GM18873 (cell line): ENCODE measurements around the gene UBA6.
"Not testable (repeated sequence)": the region's sequence is repeated elsewhere in the genome, so short reads cannot be mapped to it uniquely, and the experiment has no call there.

ENCODE experiments used
- ATAC-seq: cut with Tn5 transposase; IDR thresholded peaks from one replicate; pipeline ENCODE4 v1.9.1; 2021; ENCODE audit warnings: mild to moderate bottlenecking, moderate library complexity, moderate number of reproducible peaks; ENCODE audit not compliant: unreplicated experiment, low FRiP score

Gene UBA6

GRCh38 chr4:67680581-67681222 is 20.3 kb downstream of the UBA6 start:
- ATAC-seq, result no peak

DNA sequence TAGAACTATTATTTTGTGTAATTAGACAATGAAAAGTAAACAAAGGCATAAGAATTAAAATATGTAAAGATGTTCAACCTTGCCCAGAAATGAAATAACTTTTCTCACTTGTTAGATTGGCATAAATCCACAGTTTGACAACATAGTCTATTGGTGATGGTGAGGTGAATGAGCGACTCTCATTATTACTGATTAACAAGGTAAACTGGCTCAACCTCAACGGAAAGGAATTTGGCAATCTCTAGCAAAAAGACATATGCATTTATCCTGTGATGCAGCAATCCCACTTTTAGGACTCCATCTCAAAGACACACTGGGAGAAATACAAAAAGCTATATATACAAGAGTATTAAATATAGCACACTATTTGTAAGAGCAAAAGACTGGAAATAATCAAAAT is 22.3 kb downstream of the UBA6 start:
- ATAC-seq, result no peak

- no peak for ATAC-seq
These were observed 26.9 kb downstream of the UBA6 start for GRCh38 chr4:67674098-67674497.

DNA sequence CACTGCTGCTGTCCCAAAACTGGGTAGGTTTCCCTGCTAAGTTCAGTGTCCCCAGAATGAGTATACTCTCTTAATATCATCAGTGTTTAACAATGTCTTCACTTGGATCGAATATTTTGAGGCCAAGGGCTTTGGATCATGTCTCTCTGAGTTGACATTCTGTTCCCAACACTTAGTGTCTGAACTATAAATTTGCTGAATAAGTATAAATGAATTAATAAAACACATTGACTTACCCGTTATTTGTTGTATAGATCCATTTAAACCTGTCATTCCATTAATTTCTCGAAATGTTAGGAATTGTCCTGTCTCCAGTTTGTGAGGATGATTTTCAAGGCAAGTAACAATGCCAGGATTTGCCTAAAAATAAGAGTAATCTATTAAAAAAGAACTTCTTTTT is 32.6 kb downstream of the UBA6 start:
- ATAC-seq, result no peak

- ATAC-seq, result no peak
These were observed 40.5 kb downstream of the UBA6 start for GRCh38 chr4:67660418-67660817.

GRCh38 chr4:67659065-67659464 is 41.9 kb downstream of the UBA6 start:
- ATAC-seq, result no peak

DNA sequence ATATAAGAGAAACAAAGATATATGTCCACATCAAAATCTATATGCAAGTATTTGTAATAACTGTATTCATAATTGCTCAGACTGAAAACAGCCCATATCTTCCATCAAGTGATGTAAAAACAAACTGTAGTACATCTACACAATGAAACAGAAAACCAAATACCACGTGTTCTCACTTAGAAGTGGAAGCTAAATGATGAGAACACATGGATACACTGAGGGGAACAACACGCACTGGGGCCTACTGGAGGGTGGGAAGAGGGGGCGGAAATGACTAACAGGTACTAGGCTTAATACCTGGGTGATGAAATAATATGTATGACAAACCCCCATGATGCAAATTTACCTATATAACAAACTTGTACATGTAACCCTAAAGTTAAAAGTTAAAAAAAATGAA is 42.7 kb downstream of the UBA6 start:
- no peak for ATAC-seq

DNA sequence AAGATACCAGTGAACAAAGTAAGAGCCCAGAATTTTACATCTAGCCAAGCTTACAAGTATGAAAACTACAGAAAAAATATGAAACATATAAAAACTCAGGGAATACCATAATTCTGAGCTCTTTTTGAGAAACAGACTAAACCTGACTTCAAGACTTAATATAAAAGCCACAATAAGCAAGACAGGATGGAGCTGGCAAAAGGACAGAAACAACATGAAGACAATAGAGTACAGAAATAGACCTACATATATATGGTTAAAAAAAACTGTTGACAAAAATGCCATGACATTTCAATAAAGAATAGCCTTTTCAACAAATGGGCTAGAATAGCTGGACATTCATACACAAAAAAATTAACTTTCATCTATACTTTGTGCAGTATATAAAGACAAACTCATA is 49.4 kb downstream of the UBA6 start:
- ATAC-seq, result no peak

DNA sequence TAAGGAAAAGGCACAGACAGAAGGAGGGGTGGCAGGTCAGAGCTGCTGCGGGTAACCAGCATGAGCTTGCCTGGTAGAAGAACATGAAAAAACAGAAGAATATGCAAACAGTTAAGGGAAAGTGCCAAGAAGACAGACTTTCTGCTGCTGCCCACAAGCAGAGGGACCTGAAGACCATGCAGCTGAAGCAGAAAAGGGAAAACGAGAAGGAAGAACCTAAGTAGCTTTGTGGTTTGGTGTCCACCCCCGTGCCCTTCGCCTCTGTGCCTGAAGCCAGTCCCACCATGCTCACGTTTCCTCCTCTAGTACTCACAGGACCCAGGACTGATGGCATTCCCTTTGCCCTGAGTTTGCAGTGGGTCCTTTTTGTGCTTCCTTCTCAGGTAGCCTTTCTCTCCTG is 62.8 kb downstream of the UBA6 start:
- ATAC-seq, result no peak

DNA sequence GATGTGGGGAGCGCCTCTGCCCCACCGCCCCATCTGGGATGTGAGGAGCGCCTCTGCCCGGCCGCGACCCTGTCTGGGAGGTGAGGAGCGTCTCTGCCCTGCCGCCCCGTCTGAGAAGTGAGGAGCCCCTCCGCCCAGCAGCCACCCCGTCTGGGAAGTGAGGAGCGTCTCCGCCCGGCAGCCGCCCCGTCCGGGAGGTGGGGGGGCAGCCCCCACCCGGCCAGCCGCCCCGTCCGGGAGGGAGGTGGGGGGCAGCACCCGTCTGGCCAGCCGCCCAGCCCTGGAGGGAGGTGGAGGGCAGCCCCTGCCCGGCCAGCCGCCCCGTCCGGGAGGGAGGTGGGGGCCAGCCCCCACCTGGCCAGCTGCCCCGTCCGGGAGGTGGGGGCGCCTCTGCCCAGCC is 64.0 kb downstream of the UBA6 start:
- ATAC-seq, result not testable (repeated sequence)

GRCh38 chr4:67635331-67635730 is 65.6 kb downstream of the UBA6 start:
- ATAC-seq, result no peak

- ATAC-seq, result no peak
These were observed 66.2 kb downstream of the UBA6 start for GRCh38 chr4:67634741-67635140.

DNA sequence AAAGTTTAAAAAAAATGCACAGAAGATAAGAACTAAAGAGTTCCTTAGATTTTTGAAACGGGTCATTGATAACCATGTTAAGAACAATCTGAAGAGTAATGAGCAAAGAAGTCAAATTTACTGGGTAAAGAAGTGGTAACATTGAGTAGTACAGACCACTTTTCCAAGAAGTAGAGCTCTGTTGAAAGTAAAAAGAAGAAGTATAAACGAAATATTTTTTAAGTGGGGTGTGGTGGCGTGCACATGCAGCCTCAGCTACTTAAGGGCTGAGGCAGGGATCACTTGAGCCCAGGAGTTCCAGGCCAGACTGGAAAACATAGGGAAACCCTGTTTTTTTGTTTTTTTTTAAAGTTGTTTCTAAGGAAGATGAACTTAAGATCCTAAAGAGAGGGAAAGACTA is 68.5 kb downstream of the UBA6 start:
- ATAC-seq, result no peak

DNA sequence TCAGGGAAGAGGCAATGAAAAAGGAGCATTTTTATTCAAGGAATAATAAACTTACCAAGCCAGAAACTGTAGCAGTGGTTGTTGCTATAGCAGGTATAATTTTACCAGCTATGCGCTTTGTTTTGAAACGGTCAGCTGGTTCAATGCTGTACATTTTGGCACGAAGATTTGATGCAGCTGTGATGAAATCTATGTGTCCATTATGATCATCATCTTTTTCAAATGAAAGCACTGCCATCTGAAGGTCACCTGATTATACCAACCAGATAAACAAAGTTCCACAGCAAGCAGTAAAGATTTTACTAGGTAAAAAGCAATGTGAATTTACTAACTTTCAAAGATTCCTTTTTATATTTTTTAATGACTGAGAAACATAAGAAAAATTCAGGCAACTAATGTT is 76.0 kb downstream of the UBA6 start:
- no peak for ATAC-seq

DNA sequence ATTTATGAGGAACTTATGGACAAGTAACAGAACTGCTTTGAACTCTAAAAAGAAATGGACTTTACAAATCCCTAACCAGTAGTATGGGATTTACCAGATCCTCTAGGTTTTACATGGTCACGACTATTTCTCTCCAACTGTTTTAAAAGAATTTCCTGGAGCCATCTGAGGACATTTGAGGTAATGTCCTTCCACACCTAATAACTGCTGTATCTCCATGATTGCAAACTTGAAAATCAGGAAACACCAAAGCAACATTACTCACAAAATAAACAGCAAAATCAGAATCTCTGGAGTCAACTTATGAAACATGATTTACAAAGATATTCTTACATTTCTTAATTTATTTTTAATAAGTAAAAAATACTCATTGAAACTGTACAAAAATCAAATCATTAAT is 84.5 kb downstream of the UBA6 start:
- ATAC-seq, result no peak

DNA sequence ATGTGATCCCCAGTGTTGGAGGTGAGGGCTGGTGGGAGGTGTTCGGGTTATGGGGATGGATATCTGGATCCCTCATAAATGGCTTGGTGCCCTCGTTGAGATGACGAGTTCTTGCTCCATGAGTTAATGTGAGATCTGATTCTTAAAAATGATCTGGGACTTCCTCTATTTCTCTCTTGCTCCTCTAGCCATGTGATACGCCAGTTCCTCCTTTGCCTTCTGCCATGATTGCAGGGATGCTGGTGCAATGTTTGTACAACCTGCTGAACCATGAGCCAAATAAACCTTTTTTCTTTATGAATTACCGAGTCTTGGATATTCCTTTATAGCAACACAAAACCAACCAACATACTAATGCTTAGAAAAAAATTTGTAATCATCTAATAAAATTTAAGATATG is 85.8 kb downstream of the UBA6 start:
- no peak for ATAC-seq

DNA sequence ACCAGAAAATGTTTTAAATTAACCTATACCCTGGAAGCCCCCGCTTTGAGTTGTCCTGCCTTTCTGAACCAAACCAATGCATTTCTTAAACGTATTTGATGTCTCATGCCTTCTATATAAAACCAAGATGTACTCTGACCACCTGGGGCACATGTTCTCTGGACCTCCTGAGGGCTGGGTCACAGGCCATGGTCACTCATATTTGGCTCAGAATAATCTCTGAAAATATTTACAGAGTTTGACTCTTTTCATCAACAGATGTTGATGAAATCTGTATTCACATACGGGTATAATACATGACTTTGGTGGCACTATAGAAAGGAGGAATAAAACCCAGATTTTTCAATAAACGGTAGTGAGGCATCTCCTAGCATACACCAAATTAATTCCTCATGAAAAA is 86.8 kb downstream of the UBA6 start:
- no peak for ATAC-seq

DNA sequence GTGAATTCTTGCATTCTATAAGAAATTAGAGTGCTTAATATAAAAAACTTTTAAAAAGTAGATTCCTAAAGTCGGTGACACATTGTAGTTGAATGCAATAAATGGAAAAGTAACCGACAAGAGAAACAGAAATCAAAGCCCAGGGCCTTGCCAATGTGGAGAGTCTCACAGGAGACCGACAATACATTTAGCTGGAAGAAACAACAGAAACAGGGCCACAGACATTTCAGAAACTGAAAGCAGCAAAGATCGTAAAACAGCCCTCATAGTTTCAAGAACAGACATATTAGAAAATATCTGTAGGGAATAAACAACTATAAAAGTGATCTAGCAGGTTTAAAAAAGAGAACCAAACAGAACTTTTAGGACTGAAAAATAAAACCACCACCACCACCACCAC is 92.9 kb downstream of the UBA6 start:
- ATAC-seq, result no peak

DNA sequence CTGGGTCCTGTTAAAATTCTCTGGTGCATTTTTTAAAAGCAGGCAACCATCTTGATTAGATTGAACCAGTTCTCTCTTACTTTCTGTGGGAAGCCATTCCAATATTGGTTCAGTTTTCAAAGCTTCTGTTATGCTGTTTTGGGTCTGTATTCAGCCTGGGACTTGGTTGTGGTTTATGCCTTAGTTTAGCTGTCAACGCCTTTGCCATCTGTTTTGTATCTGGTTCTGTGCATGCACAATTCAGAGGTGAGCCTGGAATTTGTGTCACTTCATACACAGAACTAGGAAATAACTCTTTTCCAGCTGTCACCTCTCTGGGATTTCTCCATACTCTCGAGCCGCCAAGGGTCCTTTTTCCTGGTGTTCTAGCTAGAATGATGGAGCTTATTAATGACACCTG is 96.2 kb downstream of the UBA6 start:
- ATAC-seq, result no peak

GRCh38 chr4:67604029-67604381 is 97.0 kb downstream of the UBA6 start:
- no peak for ATAC-seq

DNA sequence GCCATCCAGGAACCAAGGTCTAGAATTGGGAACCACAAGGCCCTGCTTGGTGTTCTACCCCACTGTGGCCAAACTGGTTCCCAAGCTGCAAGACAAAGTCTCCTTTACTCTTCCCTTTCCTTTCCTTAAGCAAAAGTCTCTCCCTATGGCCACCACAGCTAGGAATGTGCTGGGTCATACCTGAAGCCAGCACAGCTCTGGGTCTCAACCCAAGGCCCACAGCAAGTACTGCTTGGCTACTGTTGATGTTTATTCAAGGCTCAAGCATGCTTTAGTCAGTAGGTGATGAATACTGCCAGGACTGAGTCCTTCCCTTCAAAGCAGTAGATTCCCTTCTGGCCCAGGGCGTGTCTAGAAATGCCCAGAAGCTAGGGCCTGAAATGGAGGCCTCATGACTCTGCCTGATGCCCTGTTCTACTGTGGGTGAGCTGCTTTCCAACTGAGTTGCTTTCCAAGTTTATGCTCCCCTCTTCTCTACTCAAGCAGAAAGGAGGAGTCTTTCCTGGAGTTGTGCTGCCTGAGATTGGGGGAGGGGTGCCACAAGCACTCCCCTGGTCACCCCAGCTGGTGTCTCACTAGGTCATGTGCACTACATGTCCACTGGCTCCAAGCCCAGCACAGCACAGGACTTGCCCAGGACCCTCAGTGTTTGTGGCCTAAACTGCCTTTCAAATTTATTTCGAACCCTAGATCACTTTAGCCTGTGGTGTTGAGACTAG is 97.5 kb downstream of the UBA6 start:
- ATAC-seq, result no peak

DNA sequence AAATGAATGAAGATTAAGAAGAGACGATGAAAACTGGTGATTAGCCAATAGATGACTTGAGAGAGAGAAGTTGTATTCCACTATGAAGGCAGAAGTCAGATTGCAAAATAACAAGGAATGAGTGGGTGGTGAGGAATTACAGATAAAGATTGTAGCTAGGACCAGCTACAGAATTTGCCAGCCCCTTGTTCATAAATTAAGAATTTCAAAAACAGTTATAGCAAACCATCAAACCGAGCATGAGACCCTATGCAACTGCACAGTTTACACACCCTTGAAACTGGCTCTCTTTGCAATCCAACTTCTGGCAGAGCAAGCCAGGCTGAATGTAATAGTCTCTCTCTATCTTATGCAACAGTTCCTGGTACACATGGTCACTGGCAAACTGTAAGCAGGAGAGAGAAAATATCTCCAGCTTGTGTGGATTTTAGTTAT is 107.2 kb downstream of the UBA6 start:
- no peak for ATAC-seq

GRCh38 chr4:67587156-67587555 is 113.8 kb downstream of the UBA6 start:
- no peak for ATAC-seq
